GM19324 (cell line): ENCODE results near the gene FYCO1.

ENCODE experiments used
- ATAC-seq: cut with Tn5 transposase; IDR thresholded peaks from one replicate; pipeline ENCODE4 v1.9.1; 2021; ENCODE audit warnings: mild to moderate bottlenecking, moderate library complexity; ENCODE audit not compliant: unreplicated experiment, low FRiP score

Gene FYCO1

GRCh38 chr3:45966950-45967640, 28.5 kb downstream of the FYCO1 start:
- no peak for ATAC-seq

GRCh38 chr3:45966371-45966791, 29.2 kb downstream of the FYCO1 start:
- no peak for ATAC-seq

- ATAC-seq: no peak
These were observed 30.0 kb downstream of the FYCO1 start for GRCh38 chr3:45965653-45966052.

GRCh38 chr3:45965253-45965652, 30.4 kb downstream of the FYCO1 start:
- no peak for ATAC-seq

- ATAC-seq: no peak
These were observed 31.5 kb downstream of the FYCO1 start for GRCh38 chr3:45964139-45964538.

- no peak for ATAC-seq
These were observed 33.6 kb downstream of the FYCO1 start for GRCh38 chr3:45962033-45962432.

GRCh38 chr3:45960289-45960688, 35.3 kb downstream of the FYCO1 start:
- no peak for ATAC-seq

GRCh38 chr3:45959201-45959600, 36.4 kb downstream of the FYCO1 start:
- no peak for ATAC-seq

- no peak for ATAC-seq
These were observed 37.3 kb downstream of the FYCO1 start for GRCh38 chr3:45958321-45958791.

GRCh38 chr3:45957586-45957985, 38.0 kb downstream of the FYCO1 start:
- ATAC-seq: no peak

- ATAC-seq: no peak
These were observed 39.9 kb downstream of the FYCO1 start for GRCh38 chr3:45955706-45956105.

- no peak for ATAC-seq
These were observed 40.5 kb downstream of the FYCO1 start for GRCh38 chr3:45955017-45955647.

GRCh38 chr3:45954306-45954705, 41.3 kb downstream of the FYCO1 start:
- ATAC-seq: no peak

- ATAC-seq: no peak
These were observed 42.1 kb downstream of the FYCO1 start for GRCh38 chr3:45953536-45953935.

- no peak for ATAC-seq
These were observed 43.2 kb downstream of the FYCO1 start for GRCh38 chr3:45952456-45952855.

- ATAC-seq: no peak
These were observed 43.7 kb downstream of the FYCO1 start for GRCh38 chr3:45951946-45952345.

- ATAC-seq: no peak
These were observed 44.7 kb downstream of the FYCO1 start for GRCh38 chr3:45950686-45951600.

GRCh38 chr3:45950131-45950530, 45.5 kb downstream of the FYCO1 start:
- ATAC-seq: no peak

- no peak for ATAC-seq
These were observed 46.2 kb downstream of the FYCO1 start for GRCh38 chr3:45949432-45949831.

GRCh38 chr3:45948881-45949280, 46.7 kb downstream of the FYCO1 start:
- no peak for ATAC-seq

- no peak for ATAC-seq
These were observed 47.3 kb downstream of the FYCO1 start for GRCh38 chr3:45948311-45948781.
